Transverse colon (tissue), 4 donors: Measurements from ENCODE around the gene IL36RN. TPM values are rescaled to one million over a fixed set of nuclear protein-coding genes. Genes with fewer than 3 reads are reported as not detected.

Experiments
- DNase-seq: peaks from one replicate; pipeline ENCODE4 v3.0.0-alpha.2; 2019
- H3K27ac ChIP-seq, 4 donors: fragments of 200-600 bp; sonication (generic); 2 replicates each; pipeline ENCODE4 v1.5.1; 2016 to 2018; ENCODE audit warnings: inconsistent platforms in 4 of 4
- H3K27me3 ChIP-seq: fragments of 200-600 bp; sonication (generic); 2 replicates; pipeline ENCODE4 v1.5.1; 2017; ENCODE audit warnings: inconsistent platforms
- H3K36me3 ChIP-seq, 4 donors: fragments of 200-600 bp; sonication (generic); 2 replicates each; pipeline ENCODE4 v1.5.1; 2017 to 2019; ENCODE audit warnings: inconsistent platforms in 4 of 4
- H3K4me1 ChIP-seq, 4 donors: fragments of 200-600 bp; sonication (generic); 2 replicates each; pipeline ENCODE4 v1.5.1; 2017 to 2020; ENCODE audit warnings: inconsistent platforms in 4 of 4
- H3K4me3 ChIP-seq, 4 donors: fragments of 200-600 bp; sonication (generic); 1 replicate in 1 of 4; 2 replicates in 3 of 4; pipeline versions ENCODE4 v1.5.1 to v1.6.1; 2017 to 2019; ENCODE audit warnings: inconsistent platforms in 4 of 4
- H3K9me3 ChIP-seq, 2 donors: fragments of 200-600 bp; sonication (generic); 2 replicates each; pipeline ENCODE4 v1.5.1; 2017 to 2019; ENCODE audit warnings: inconsistent platforms in 2 of 2
- EP300 ChIP-seq: sonication (generic); formaldehyde crosslinking; IDR thresholded peaks from one replicate; pipeline ENCODE4 v1.6.1; 2017; ENCODE audit warnings: antibody characterized with exemption, low read depth
- POLR2A ChIP-seq: fragments of 450-650 bp; IDR thresholded peaks from one replicate; pipeline ENCODE4 v1.6.1; 2016; ENCODE audit warnings: antibody characterized with exemption, mild to moderate bottlenecking, moderate library complexity
- POLR2AphosphoS5 ChIP-seq, 3 donors: sonication (generic); formaldehyde crosslinking; IDR thresholded peaks; one replicate each; pipeline ENCODE4 v1.6.1; 2016; ENCODE audit warnings: antibody characterized with exemption in 3 of 3
- WGBS, 2 donors: methylation state at CpG; one replicate each; pipeline ENCODE4 v1.1.5; 2018; ENCODE audit warnings: low coverage in 1 of 2; 5-methylcytosine and 5-hydroxymethylcytosine counted together
- in situ Hi-C, 4 donors: fragments of 200-750 bp; cut with MboI; loops; one replicate each; pipeline versions ENCODE4 v1.15.0 to v1.15.1; 2017; ENCODE audit warnings: low sequenced_read_pairs in 3 of 4, low pct_ligation_motif_present in 1 of 4, low pct_unique_long_range_greater_than_20kb in 1 of 4
- intact Hi-C: fragments of 100-400 bp; cut with DNase I; formaldehyde crosslinking; loops from one replicate; pipeline ENCODE4 v1.15.1; 2023; ENCODE audit warnings: low total_unique reads
- total RNA-seq, 4 donors: library from RNA; depleted of rRNA; stranded (reverse); fragments of >200 nt; gene quantifications; one replicate each; pipeline ENCODE4 v1.1.0, GENCODE V29; 2016
- TF ChIP-seq, protein P1 (sequence below), 5 experiments: fragments of 200-600 bp in 3 of 5; fragments of 450-650 bp in 2 of 5; sonication (generic) in 3 of 5; IDR thresholded peaks; 1 replicate in 2 of 5; 2 replicates in 3 of 5; pipeline ENCODE4 v1.5.1; 2016 to 2017; ENCODE audit warnings: antibody characterized with exemption in 5 of 5, inconsistent platforms in 3 of 5, mild to moderate bottlenecking in 2 of 5, moderate library complexity in 1 of 5

IL36RN gene
- total RNA-seq, 4 donors from 2014 or later, result not detected

- intact Hi-C loops, result no loop called here
- in situ Hi-C loops, result no loop called here
- no peaks in the 10 kb centered on the region for H3K27me3 ChIP-seq
- H3K4me1 ChIP-seq, result no peaks in the 10 kb centered on the region
- no peak for DNase-seq
- no peak for TF ChIP-seq POLR2A
- H3K36me3 ChIP-seq, result no peaks in the 10 kb centered on the region
- H3K4me3 ChIP-seq, result no peak overlapping the region
- no peak overlapping the region for H3K27ac ChIP-seq
- no peaks in the 10 kb centered on the region for H3K9me3 ChIP-seq
- WGBS, 2 donors, result 86% methylated on average over 18 of the region's 18 CpGs; no CpG with 5 or more reads in 1 of the 2 donors
Observed at GRCh38 chr2:113061896-113062770, 3.1 kb downstream of the IL36RN start.

DNA sequence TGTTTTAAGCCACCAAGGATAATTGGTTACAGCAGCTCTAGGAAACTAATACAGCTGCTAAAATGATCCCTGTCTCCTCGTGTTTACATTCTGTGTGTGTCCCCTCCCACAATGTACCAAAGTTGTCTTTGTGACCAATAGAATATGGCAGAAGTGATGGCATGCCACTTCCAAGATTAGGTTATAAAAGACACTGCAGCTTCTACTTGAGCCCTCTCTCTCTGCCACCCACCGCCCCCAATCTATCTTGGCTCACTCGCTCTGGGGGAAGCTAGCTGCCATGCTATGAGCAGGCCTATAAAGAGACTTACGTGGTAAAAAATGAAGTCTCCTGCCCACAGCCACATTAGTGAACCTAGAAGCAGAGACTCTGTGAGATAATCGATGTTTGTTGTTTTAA lies 5.3 kb downstream of the IL36RN start:
- H3K4me3 ChIP-seq, result no peak overlapping the region
- 72 to 86% methylated on average over 4 to 5 of the region's 5 CpGs for WGBS, 2 donors
- intact Hi-C loops (no loop called here), in situ Hi-C loops (no loop called here)
- H3K9me3 ChIP-seq, result no peaks in the 10 kb centered on the region
- no peaks in the 10 kb centered on the region for H3K36me3 ChIP-seq
- H3K4me1 ChIP-seq, result no peaks in the 10 kb centered on the region
- no peak overlapping the region for H3K27ac ChIP-seq
- no peaks in the 10 kb centered on the region for H3K27me3 ChIP-seq
- TF ChIP-seq POLR2A (no peak), POLR2AphosphoS5 (IDR thresholded peaks at IDR 0.05) (no peak)
- TF ChIP-seq, protein P1, sequence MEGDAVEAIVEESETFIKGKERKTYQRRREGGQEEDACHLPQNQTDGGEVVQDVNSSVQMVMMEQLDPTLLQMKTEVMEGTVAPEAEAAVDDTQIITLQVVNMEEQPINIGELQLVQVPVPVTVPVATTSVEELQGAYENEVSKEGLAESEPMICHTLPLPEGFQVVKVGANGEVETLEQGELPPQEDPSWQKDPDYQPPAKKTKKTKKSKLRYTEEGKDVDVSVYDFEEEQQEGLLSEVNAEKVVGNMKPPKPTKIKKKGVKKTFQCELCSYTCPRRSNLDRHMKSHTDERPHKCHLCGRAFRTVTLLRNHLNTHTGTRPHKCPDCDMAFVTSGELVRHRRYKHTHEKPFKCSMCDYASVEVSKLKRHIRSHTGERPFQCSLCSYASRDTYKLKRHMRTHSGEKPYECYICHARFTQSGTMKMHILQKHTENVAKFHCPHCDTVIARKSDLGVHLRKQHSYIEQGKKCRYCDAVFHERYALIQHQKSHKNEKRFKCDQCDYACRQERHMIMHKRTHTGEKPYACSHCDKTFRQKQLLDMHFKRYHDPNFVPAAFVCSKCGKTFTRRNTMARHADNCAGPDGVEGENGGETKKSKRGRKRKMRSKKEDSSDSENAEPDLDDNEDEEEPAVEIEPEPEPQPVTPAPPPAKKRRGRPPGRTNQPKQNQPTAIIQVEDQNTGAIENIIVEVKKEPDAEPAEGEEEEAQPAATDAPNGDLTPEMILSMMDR (IDR thresholded peaks at IDR 0.05), result no peak
- DNase-seq, result no peak

GRCh38 chr2:113064898-113065297 lies 5.9 kb downstream of the IL36RN start:
- intact Hi-C loops, result no loop called here
- Histone ChIP-seq H3K4me3 (no peak overlapping the region), H3K9me3 (no peaks in the 10 kb centered on the region), H3K4me1 (no peaks in the 10 kb centered on the region), H3K27ac (no peak overlapping the region), H3K36me3 (no peaks in the 10 kb centered on the region), H3K27me3 (no peaks in the 10 kb centered on the region)
- DNase-seq, result no peak
- TF ChIP-seq POLR2A (no peak), POLR2AphosphoS5 (IDR thresholded peaks at IDR 0.05) (no peak), EP300 (no peak)
- TF ChIP-seq, protein P1 (IDR thresholded peaks at IDR 0.05), result no peak
- WGBS, 2 donors, result 63% methylated on average over 1 of the region's 1 CpG; no CpG with 5 or more reads in 1 of the 2 donors
- in situ Hi-C loops, result no loop called here

GRCh38 chr2:113067681-113068080 lies 8.7 kb downstream of the IL36RN start, which contains the start of gene IL1F10:
TSS of gene IL1F10 (plus strand) at chr2:113067970. CDS start at chr2:113072739, 4,769 bp downstream.
- 74 to 100% methylated on average over 2 to 3 of the region's 3 CpGs for WGBS, 2 donors
- intact Hi-C loops, result no loop called here

More at GRCh38 chr2:113067681-113068080, 8.7 kb downstream of the IL36RN start, which contains the start of gene IL1F10:
- in situ Hi-C loops, result no loop called here
- Histone ChIP-seq H3K27me3 (no peaks in the 10 kb centered on the region), H3K36me3 (no peaks in the 10 kb centered on the region), H3K9me3 (no peaks in the 10 kb centered on the region), H3K4me1 (no peaks in the 10 kb centered on the region), H3K4me3 (no peak within 1 kb of the TSS), H3K27ac (no peak within 1 kb of the TSS)
- DNase-seq, result no peak
- TF ChIP-seq EP300 (no peak), POLR2AphosphoS5 (IDR thresholded peaks at IDR 0.05) (no peak), POLR2A (no peak)
- TF ChIP-seq, protein P1 (IDR thresholded peaks at IDR 0.05), result no peak
